HepG2 (cell line): ENCODE data around the gene WAS. TPM values are rescaled to one million over a fixed set of nuclear protein-coding genes. Genes with fewer than 3 reads are reported as not detected.

ENCODE experiments used
- BORCS8-MEF2B ChIP-seq: sonication (generic); formaldehyde crosslinking; IDR thresholded peaks from 2 replicates; pipeline ENCODE4 v1.8.0; 2022; ENCODE audit warnings: mild to moderate bottlenecking, missing genetic modification reagents
- CREM ChIP-seq, 2 experiments: sonication (generic) in 1 of 2; formaldehyde crosslinking in 1 of 2; IDR thresholded peaks; 2 replicates each; pipeline versions ENCODE4 v1.4.0 to v1.6.1; 2016 to 2020; ENCODE audit warnings: antibody characterized with exemption in 1 of 2, mild to moderate bottlenecking in 1 of 2, missing genetic modification reagents in 1 of 2
- ELF1 ChIP-seq: sonication (generic); formaldehyde crosslinking; IDR thresholded peaks from 2 replicates; pipeline ENCODE4 v1.4.0; 2020; ENCODE audit warnings: missing genetic modification reagents
- EP300 ChIP-seq, 3 experiments: sonication (generic) in 1 of 3; formaldehyde crosslinking in 1 of 3; IDR thresholded peaks; 2 replicates each; pipeline versions ENCODE4 v1.5.1 to v1.6.1; 2011 to 2020; ENCODE audit warnings: low read depth in 2 of 3, low read length in 2 of 3, borderline replicate concordance in 1 of 3, improper control_type of control experiment in 1 of 3, mild to moderate bottlenecking in 1 of 3, missing genetic modification reagents in 1 of 3, moderate library complexity in 1 of 3
- FOXK2 ChIP-seq: fragments of 450-650 bp; IDR thresholded peaks from 2 replicates; pipeline ENCODE4 v1.6.1; 2016
- MAFK ChIP-seq, 2 experiments: IDR thresholded peaks in 1 of 2; conservative IDR thresholded peaks in 1 of 2; 2 replicates each; pipeline ENCODE4 v1.6.1; 2011; ENCODE audit warnings: improper control_type of control experiment in 2 of 2, low read length in 2 of 2
- MAX ChIP-seq: IDR thresholded peaks from 2 replicates; pipeline ENCODE4 v1.6.1; 2012; ENCODE audit warnings: inconsistent platforms
- NR2C2 ChIP-seq: sonication (generic); formaldehyde crosslinking; IDR thresholded peaks from 2 replicates; pipeline ENCODE4 v1.4.0; 2020; ENCODE audit warnings: missing genetic modification reagents, mild to moderate bottlenecking, moderate library complexity, borderline replicate concordance
- PHF8 ChIP-seq: sonication (generic); formaldehyde crosslinking; IDR thresholded peaks from 2 replicates; pipeline ENCODE4 v1.5.0; 2020; ENCODE audit warnings: missing genetic modification reagents
- POLR2A ChIP-seq, 2 experiments: IDR thresholded peaks; 2 replicates each; pipeline ENCODE4 v1.6.1; 2011; ENCODE audit warnings: low read depth in 2 of 2, low read length in 2 of 2, mild to moderate bottlenecking in 1 of 2, moderate library complexity in 1 of 2; ENCODE audit not compliant: insufficient read depth in 1 of 2
- POLR2G ChIP-seq: fragments of 200-400 bp; formaldehyde crosslinking; IDR thresholded peaks from 2 replicates; pipeline ENCODE4 v1.6.1; 2018; ENCODE audit warnings: mild to moderate bottlenecking, low read depth, low read length, moderate library complexity
- PRPF4 ChIP-seq: fragments of 200-400 bp; formaldehyde crosslinking; IDR thresholded peaks from 2 replicates; pipeline ENCODE4 v1.6.1; 2016; ENCODE audit warnings: low read length, low read depth; ENCODE audit not compliant: poor library complexity, severe bottlenecking
- THAP11 ChIP-seq: IDR thresholded peaks from 2 replicates; pipeline ENCODE4 v1.6.1; 2016; ENCODE audit warnings: missing biosample characterization, missing genetic modification reagents
- TRAFD1 ChIP-seq: sonication (generic); formaldehyde crosslinking; IDR thresholded peaks from 2 replicates; pipeline ENCODE4 v1.5.1; 2020; ENCODE audit warnings: missing genetic modification reagents, mild to moderate bottlenecking, borderline replicate concordance
- ZFX ChIP-seq: sonication (generic); formaldehyde crosslinking; IDR thresholded peaks from 2 replicates; pipeline ENCODE4 v1.4.0; 2020; ENCODE audit warnings: mild to moderate bottlenecking, low read depth, missing genetic modification reagents, moderate library complexity
- ZFY ChIP-seq: sonication (generic); formaldehyde crosslinking; IDR thresholded peaks from 2 replicates; pipeline ENCODE4 v1.4.0; 2020; ENCODE audit warnings: missing genetic modification reagents
- ZMYM4 ChIP-seq: sonication (generic); formaldehyde crosslinking; IDR thresholded peaks from 2 replicates; pipeline ENCODE4 v1.8.1; 2023; ENCODE audit warnings: mild to moderate bottlenecking, missing genetic modification reagents
- ZNF207 ChIP-seq: fragments of 450-650 bp; IDR thresholded peaks from 2 replicates; pipeline ENCODE4 v1.6.1; 2016; ENCODE audit warnings: antibody characterized with exemption, borderline replicate concordance
- ZNF441 ChIP-seq: sonication (generic); formaldehyde crosslinking; IDR thresholded peaks from 2 replicates; pipeline ENCODE4 v1.7.0; 2021; ENCODE audit warnings: missing genetic modification reagents, borderline replicate concordance
- ZNF501 ChIP-seq: sonication (generic); formaldehyde crosslinking; IDR thresholded peaks from 2 replicates; pipeline ENCODE4 v1.5.1; 2020; ENCODE audit warnings: mild to moderate bottlenecking, moderate library complexity, missing genetic modification reagents
- ZNF883 ChIP-seq: sonication (generic); formaldehyde crosslinking; IDR thresholded peaks from 2 replicates; pipeline ENCODE4 v1.5.1; 2020; ENCODE audit warnings: mild to moderate bottlenecking, missing genetic modification reagents; ENCODE audit errors: not compliant biosample characterization
- polyA plus RNA-seq, 8 experiments: library from polyadenylated mRNA; depleted of rRNA in 3 of 8; stranded (reverse) in 7 of 8; unstranded in 1 of 8; fragments of >200 nt; fragmentation: Illumina TruSeq in 4 of 8; extraction: Trizol in 4 of 8; gene quantifications; 2 replicates each; pipeline versions ENCODE4 v1.2.1 to v1.2.3, GENCODE V29; 2011 to 2016; ENCODE audit warnings: low read depth in 4 of 8, missing spikeins in 1 of 8, mixed read lengths in 1 of 8; ENCODE audit not compliant: insufficient read depth in 1 of 8
- total RNA-seq, 5 experiments: library from RNA; depleted of rRNA; stranded (reverse); fragments of >200 nt; fragmentation: Illumina TruSeq; extraction: Trizol; gene quantifications; 2 replicates each; pipeline ENCODE4 v1.2.3, GENCODE V29; 2016; ENCODE audit warnings: low read depth in 1 of 5
- TF ChIP-seq, protein P1 (sequence below), 2 experiments: sonication (generic) in 1 of 2; formaldehyde crosslinking in 1 of 2; IDR thresholded peaks; 2 replicates each; pipeline versions ENCODE4 v1.4.0 to v1.6.1; 2018 to 2020; ENCODE audit warnings: missing genetic modification reagents in 2 of 2, borderline replicate concordance in 1 of 2, low read depth in 1 of 2, mild to moderate bottlenecking in 1 of 2, missing biosample characterization in 1 of 2
- TF ChIP-seq, protein P2 (sequence below): IDR thresholded peaks from 2 replicates; pipeline ENCODE4 v1.6.1; 2018; ENCODE audit warnings: missing genetic modification reagents, mild to moderate bottlenecking, missing compliant biosample characterization
- TF ChIP-seq, protein P3 (sequence below): sonication (generic); formaldehyde crosslinking; IDR thresholded peaks from 2 replicates; pipeline ENCODE4 v1.4.0; 2020; ENCODE audit warnings: mild to moderate bottlenecking, missing genetic modification reagents

WAS gene
- total and polyA plus RNA-seq, 2 of the 13 experiments (the other 11 are each of a cell fraction or from before 2014, with no cell fraction given), result 0.11 TPM; not detected in 1

- TF ChIP-seq POLR2A (IDR thresholded peaks at IDR 0.05; ENCODE audit: insufficient read depth in 1 of 2, low read depth in 2 of 2, low read length in 2 of 2) (peak; percentile 54 to 59; a peak in 2 of 4 replicates), ZFX (CRISPR knock-in tag) (peak; percentile 82), NR2C2 (CRISPR knock-in tag) (peak; percentile 99), ZNF501 (0 out of 2 replicates have a peak, but pooled peaks have one; percentile 15), ZNF883 (CRISPR knock-in tag) (peak; percentile 26), FOXK2 (peak; percentile 58; the same call in 1 of the 2 replicates), ZNF207 (no peak), CREM (IDR thresholded peaks at IDR 0.05) (peak; percentile 34; the same call in 1 of the 2 replicates), CREM (CRISPR knock-in tag; IDR thresholded peaks at IDR 0.05) (no peak), ZNF441 (CRISPR knock-in tag) (no peak), PHF8 (CRISPR knock-in tag) (peak; percentile 69), THAP11 (CRISPR knock-in tag) (peak; percentile 81), BORCS8-MEF2B (CRISPR knock-in tag) (peak; percentile 62), ZFY (peak; percentile 66), ZMYM4 (peak; percentile 45; the same call in 1 of the 2 replicates), MAFK (conservative IDR thresholded peaks at IDR 0.05 in 1 of 2, IDR thresholded peaks at IDR 0.05 in 1 of 2; ENCODE audit: low read length in 2 of 2) (peak; percentile 51), ELF1 (peak; percentile 87), PRPF4 (no peak), MAX (peak; percentile 48), TRAFD1 (CRISPR knock-in tag) (no peak), EP300 (IDR thresholded peaks at IDR 0.05; ENCODE audit: low read depth in 2 of 2, low read length in 2 of 2) (no peak), EP300 (CRISPR knock-in tag; IDR thresholded peaks at IDR 0.05; ENCODE audit: borderline replicate concordance) (no peak), POLR2G (peak; percentile 74)
- TF ChIP-seq, protein P1, sequence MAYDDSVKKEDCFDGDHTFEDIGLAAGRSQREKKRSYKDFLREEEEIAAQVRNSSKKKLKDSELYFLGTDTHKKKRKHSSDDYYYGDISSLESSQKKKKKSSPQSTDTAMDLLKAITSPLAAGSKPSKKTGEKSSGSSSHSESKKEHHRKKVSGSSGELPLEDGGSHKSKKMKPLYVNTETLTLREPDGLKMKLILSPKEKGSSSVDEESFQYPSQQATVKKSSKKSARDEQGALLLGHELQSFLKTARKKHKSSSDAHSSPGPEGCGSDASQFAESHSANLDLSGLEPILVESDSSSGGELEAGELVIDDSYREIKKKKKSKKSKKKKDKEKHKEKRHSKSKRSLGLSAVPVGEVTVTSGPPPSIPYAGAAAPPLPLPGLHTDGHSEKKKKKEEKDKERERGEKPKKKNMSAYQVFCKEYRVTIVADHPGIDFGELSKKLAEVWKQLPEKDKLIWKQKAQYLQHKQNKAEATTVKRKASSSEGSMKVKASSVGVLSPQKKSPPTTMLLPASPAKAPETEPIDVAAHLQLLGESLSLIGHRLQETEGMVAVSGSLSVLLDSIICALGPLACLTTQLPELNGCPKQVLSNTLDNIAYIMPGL (CRISPR knock-in tag; IDR thresholded peaks at IDR 0.05; ENCODE audit: borderline replicate concordance in 1 of 2, low read depth in 1 of 2), result peak in 1 of 2 experiments; percentile 45; a peak in 1 of 4 replicates
- TF ChIP-seq, protein P2, sequence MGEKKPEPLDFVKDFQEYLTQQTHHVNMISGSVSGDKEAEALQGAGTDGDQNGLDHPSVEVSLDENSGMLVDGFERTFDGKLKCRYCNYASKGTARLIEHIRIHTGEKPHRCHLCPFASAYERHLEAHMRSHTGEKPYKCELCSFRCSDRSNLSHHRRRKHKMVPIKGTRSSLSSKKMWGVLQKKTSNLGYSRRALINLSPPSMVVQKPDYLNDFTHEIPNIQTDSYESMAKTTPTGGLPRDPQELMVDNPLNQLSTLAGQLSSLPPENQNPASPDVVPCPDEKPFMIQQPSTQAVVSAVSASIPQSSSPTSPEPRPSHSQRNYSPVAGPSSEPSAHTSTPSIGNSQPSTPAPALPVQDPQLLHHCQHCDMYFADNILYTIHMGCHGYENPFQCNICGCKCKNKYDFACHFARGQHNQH (CRISPR knock-in tag), result 0 out of 2 replicates have a peak, but pooled peaks have one; percentile 46
- TF ChIP-seq, protein P3, sequence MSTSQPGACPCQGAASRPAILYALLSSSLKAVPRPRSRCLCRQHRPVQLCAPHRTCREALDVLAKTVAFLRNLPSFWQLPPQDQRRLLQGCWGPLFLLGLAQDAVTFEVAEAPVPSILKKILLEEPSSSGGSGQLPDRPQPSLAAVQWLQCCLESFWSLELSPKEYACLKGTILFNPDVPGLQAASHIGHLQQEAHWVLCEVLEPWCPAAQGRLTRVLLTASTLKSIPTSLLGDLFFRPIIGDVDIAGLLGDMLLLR (CRISPR knock-in tag), result no peak
Observed at GRCh38 chrX:48737213-48737938, 53.8 kb downstream of the WAS start (continued).
